NCI-H526 treated with DMSO at 0.1 percent for 48 hours (cell line): Measurements from ENCODE around the gene CCDC167.
A peak's percentile ranks its signal among the peaks of the same experiment; 100 is the strongest.

Experiments used
- DNase-seq: peaks from one replicate; lab custom pipeline; 2025; lab: John Stamatoyannopoulos, UW

CCDC167 gene

DNA sequence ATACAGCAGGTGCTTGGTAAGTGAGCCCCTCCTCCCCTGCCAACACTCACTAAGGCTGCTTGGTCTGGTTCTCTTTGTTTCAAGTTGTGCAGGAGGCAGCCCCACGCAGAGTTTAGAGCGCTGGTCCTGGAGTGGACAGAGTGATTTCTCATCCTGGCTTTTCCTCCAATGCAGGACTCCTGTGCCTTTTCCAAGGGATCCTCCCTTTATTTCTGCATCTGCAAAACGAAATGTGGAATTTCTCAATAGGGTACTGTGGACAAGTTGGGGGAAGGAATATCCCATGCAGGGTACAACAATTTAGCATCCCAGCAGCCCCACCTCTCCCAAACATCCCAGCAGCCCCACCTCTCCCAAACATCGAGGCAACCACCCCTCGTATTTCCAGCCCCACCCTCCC lies 30.6 kb upstream of the CCDC167 start:
- no peak for DNase-seq

DNA sequence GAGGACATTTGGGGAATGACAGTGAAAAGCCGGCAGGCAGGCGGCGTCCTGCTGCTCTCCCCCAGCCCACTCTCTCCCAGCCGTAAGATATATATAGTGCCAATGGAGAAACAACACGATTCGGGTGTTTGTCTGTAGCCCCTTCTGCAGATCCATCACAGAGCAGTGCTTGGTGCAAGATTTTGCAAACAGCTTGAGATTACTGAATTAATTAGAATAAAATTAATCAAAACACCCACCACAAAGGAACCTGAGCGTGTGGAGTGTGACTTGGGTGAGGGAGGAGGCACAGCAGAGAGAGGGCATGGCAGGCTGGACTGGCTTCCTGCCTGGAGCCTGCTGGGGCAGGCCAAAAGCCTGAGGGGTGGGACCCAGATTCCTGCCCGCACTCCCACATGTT lies 28.8 kb upstream of the CCDC167 start:
- DNase-seq: no peak

DNA sequence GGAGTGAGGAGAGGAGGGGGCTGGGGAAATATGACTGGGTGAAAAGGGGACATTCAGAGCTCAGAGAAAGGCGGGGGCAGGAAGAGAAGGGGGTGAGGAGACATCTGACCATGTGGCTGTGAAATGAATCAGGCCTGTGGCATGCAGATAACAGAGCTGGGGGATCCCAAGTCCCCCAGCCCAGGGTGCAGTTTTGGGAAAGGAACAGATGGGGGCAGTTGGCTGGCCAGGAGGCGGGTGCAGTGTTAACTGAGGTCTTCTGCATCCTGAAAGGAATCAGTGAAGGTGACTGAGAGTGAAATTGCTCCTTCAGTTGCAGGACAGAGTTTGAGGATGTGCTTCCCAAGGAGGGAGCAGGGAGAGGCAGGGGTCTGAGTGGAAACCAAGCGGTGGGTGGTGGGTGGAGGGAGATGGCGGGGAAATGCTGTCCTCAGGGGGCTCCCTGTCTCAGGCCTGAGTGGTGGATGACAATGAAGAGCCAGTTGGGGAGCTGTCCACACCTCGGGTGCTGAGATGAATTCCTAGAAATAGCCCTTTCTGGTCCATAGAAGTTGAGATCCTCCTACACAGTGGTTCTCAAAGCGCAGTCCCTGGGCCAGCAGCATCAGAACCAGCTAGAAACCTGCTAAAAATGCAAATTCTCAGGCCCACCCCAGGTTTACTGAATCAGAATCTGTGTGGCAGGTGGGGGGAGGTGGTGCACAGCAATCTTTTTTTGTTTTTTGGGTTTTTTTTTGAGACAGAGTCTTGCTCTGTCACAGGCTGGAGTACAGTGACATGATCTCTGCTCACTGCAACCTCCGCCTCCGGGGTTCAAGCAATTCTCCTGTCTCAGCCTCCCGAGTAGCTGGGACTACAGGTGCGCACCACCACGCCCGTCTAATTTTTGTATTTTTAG lies 26.0 kb upstream of the CCDC167 start:
- DNase-seq: no peak

DNA sequence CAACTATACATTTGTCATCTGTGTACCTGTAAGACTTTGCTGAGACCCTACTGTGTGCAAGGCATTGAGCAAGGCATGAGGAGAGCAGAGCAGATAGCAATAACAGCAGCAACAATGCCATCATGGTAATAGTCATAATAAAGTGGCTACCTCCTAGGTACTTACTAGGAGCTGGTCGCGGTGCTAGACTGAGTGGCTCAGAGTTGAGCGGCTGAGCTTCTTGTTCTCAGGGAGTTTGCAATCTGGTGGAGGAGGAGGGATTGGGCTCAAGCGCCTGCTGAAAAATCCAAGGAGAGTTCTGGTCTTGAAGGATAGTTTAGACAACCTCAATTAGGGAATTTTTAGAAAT lies 25.3 kb upstream of the CCDC167 start:
- no peak for DNase-seq

DNA sequence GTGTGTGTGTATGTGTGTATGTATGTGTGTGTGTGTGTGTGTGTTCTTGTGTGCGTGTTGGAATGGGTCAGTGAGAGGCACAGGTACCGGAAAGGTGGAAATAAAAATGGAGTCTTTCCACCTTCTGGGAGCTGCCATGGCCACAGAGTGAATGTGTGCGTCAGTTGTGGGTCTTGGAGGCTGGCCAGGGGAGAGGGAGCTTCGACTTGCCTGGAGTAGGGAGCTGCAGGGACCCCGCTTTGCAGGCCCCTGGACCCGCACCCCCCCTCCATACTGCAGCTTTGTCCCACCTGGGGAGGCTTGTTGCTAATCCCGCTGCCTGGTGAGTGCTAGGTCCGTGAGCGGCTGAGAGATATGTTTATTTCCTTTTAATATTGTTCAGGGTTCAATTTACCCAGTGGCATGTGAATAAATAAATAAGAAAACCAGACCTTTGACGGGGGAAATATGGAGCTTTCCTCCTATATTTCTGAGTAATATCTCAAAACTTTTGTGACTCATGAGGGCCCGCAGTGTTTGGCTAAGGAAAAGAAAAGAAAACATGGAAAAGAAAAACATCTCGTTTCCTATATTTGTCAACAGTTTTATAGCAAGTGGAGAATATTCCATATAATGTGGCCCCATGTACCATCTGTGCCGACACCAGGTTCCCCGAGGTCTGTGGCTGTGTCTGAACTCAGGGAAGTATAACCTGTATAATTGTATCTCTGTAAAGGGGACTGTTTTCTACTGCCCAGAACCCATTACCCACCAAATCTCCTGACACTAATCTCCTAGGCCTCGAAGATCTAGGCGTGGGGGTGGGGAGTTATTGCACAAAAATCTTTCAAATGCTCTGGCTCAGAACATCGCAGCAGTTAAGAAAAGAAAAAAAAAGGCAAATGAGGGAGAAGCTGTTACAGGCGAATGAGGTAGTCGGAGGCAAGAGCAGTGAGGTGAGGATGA lies 24.6 kb upstream of the CCDC167 start:
- no peak for DNase-seq

DNA sequence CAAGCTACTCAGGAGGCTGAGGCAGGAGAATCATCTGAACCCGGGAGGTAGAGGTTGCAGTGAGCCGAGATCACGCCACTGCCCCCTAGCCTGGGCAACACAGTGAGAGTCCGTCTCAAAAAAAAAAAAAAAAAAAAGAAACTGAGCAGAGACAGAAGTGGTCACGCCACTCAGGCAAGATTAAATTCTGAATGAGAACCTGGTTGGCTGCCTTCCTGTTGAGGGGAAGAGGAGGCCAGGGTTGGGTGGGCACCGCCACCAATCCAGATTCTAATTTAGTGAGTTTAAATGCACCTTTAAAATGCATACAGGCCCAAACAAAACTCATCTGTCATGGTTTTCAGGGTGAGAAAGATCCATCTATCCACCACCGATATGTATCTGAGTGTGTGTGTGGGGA lies 23.7 kb upstream of the CCDC167 start:
- DNase-seq: no peak

DNA sequence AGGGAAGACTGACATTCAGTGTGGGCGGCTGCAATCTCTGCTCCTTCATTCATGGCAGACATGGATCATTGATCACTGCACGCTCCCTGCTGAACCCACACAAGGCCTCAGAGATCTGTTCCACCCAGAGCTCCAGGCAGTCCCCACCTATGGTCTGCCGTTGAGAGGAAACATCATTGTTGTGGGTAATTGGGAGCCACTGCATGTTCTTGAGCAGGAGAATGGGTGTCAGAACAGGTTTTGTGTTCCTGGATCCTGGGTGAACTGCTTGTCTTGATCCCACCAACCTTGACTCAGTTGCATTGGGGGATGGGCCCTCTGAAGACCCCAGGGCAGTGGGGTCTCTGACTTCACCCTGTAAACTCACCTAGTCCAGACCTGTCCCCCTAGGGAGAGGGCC lies 23.1 kb upstream of the CCDC167 start:
- no peak for DNase-seq

DNA sequence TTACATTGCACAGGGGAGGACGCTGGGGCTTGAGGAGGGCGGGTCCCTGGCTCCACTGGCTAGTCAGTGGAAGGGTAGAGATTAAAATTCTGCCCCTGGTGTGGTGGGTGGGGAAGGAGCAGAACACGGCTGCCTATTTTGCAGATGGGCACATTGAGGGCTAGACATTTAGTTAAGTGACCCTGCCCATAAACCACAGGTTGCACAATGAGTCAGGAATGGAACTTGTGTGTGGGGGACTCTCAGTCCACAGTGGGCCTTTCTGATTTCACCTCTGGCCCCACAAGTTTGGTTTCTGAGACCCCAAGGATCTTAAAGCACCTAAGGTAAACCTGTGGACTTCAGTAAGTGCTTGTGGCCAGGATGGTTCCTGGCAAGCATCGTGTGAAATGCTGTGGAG lies 22.0 kb upstream of the CCDC167 start:
- DNase-seq: no peak

DNA sequence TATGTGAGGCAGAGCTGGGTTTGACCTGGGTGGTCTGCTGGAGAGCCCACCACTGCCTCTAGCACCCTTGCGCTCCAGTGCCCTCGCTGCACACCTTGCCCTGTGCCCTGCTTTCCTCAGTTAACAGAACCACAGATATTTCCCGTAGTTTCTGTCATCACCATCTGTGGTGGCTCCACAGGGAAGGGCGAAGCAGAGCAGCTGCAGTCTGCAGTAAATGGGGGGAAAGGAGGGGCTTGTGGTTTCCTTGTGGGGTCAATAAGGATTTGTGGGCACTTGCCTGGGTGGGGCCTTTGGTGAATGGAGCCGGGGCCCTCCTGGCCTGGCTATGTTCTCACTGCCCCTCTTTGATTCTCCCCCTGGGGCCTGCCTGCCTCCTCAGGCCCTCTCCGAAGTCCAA lies 21.2 kb upstream of the CCDC167 start:
- DNase-seq: no peak

DNA sequence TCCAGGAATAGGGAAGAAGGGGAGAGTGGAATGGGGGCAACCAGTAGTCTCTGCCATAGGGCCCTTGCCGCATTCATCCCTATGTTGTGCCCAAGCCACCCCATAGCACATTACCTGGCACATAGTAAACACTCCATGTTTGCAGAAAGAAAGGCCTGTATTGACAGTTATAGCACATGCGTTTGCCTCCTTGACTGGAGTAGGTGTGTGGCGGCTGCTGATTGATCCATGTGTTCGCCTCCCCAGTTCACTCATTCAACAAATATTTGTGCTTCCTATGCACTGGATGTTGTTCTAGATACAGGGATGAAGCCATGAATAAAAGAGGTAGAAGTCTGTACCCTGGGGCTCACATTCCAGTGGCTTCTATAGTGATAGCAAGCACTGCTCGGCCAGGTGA lies 19.8 kb upstream of the CCDC167 start:
- DNase-seq: no peak

DNA sequence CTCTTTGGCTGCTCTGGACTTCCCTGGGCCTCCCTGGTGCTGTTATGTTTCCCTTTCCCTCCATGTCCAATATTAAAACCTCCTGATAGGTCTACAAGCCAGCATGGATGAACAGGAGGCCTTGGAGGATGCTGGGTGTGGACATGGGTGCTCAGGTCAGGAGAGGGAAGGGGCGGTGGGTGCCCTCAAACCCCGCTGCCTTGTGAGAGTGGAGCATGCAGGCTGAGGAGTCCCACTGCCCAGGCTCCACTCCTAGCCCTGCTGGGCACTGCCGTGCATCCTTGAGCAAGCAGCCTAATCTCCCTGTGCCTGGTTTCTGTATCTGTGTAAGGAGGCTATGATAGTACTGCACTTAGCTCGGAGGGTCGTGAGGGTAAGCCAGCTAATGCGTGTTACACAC lies 18.4 kb upstream of the CCDC167 start:
- no peak for DNase-seq

DNA sequence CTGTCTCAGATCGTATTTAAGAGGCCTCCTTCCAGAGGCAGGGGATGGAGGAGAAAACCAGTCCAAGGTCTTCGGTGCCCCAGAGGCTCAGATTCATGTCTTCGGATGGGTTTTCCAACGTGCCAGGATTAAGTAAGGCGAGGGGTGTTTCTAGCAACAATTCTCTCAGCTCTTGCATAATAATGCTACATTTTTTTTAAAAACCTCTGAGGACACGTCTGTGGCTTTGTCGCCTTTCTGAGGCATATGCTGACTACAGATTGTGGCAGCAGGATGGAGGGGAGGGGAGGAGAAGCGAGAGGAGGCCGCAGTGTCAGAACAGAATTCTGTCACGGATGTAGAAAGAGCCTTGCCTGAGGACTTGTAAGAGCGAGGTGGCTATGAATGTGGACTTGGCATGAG lies 17.7 kb upstream of the CCDC167 start:
- DNase-seq: no peak

DNA sequence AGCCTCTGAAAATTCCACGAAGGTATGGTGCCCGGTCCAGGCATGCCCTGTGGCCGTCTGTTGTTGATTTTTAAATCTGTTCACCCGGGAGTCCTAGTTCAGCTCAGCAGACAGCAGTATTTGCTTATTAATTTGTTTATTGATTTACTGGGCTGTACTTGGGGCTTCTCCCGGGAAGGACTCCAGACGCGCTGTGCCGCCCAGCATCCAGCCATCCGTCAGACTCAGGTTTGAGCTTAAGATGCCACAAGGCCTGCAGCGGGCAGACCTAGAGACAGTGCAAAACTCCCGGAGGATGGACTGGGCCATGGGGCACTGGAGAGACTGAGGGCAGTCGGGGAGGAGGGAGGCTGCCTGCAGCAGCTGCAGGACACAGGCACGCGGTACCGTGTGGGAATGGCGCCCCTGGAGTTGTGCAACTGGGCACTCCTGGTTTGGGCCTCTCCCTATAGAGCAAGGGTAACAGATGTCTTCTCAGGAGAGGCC lies 17.3 kb upstream of the CCDC167 start:
- DNase-seq: peak; percentile 76

DNA sequence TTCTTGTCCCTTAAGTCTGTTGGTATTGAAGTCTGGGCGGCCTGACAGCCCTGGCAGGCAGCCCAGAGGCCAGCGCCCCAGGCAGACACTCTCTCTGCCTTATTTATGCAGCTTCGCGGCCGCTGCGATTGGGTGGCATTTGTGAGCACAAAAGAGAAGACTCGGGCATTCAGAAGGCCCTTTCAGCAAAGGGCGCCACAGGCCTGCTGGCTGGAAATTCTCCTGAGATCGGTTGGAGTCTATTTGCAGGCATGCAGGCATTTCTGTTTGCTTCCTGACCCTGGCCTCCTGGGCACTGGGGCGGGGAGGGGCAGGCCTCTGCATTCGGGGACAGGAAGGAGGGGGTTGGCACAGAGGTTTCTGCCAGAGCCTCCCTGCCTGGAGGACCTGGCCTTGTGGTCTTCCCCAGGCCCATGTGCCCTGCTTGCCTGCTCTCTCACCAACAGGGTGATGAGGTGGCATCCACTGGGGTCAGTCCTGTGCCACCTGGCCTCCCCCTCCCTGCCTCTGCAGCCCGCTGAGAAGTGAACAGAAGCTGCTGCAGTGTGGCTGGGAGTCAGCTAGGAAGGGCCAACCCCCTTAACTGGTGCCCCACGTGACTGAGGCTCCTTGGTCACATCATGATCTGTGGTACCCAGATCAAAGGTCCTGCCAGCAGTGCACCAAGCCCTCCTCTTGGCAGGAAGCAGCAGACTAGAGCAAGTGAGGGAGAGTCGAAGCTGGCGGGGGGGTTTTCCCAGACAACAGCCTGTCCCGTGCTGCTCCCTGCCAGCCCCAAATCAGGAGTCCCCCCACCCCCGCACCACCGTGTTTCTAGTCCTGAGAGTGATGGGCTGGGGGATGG lies 16.6 kb upstream of the CCDC167 start:
- DNase-seq: peak; percentile 72

DNA sequence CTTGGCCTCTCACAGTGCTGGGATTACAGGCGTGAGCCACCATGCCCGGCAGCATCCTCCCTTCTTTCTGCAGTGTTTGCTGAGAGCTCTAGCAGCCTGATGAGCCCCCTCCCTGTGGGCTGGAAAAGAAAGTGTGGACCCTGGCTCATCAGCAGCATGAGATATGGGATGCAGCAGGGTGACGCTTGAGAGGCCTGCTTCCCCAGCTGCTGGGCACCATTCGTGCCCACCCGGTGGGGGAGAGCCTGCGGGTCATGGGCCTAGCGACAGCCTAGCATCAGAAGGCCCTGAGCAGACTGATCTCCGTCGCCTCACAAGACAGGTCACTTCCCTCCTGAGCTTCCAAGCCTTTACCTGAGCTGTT lies 16.0 kb upstream of the CCDC167 start:
- no peak for DNase-seq

DNA sequence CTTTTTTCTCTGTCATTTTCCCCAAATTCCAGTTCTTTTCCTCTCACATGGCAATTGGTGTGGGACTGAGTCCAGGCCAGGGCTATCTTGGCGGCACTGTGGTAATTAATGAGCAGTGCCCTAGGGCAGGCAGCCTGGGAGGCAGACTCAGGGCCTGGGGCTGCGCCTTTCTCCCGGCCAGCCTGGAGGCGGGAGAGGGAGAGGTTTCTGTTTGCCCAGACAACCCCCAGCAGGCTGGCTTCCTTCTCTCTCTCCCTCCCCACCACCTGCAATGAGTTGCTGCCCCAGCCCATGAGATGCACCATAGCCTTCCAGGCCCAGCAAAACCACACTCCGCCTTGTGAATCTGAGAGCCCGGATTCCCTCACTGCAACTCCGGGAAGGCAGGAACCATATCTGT lies 15.1 kb upstream of the CCDC167 start:
- no peak for DNase-seq

DNA sequence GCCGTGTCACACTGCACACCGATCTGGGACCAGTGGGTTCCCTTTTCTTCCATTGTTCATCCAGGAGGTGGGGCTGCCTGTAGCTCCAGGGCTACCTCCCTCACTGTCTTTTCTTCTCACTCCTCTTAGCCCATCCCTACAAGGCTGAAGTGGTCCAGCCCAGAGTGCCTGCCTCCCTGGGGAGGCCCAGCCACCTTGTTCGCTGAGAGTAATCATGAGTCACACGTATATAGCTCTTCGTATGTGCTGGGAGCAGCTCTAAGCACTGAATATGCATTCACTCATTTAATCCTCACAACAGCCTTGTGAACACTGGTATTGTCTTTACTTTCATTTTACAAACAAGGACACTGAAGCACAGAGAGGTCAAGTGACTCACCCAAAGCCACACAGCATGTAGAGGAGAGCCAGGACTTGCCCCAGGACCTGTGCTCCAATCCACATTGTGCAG lies 14.7 kb upstream of the CCDC167 start:
- no peak for DNase-seq

DNA sequence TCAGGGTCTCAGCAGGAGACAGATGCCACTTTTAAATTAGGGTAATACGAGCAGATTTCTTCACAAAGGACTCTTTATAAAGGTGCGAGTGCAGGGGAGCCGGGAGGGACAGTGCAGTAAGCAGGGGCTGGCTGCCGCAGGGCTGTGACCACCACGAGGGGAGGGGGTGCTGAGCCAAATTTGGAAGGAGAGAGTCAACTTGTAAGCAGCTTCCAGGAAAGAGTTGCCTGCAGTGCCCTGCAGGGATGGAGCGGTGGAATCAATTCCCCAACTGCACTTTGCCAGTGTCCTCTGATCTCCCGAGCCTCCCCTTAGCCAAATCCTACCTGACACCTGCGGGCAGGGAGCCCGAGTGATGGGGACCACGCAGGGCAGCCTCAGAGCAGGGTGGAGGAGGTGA lies 13.9 kb upstream of the CCDC167 start:
- no peak for DNase-seq

DNA sequence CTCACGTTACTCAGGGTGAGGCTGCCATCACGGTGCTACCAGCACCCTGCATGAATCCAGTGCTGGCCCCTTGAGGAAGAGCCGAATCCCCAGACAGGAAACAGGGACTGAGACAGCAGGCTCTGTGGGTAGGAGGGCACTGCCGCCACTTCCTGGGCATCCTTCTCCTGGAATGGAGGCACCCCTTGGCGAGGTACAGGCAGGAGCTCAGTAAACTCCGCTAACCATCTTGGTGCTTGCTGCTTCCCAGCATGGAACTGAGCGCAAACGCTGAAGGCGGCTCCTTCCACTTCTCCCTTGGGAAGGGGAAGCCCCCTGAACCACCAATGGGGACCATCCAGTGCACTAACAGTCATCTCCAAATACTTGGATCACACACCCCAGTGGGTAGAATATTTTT lies 13.5 kb upstream of the CCDC167 start:
- no peak for DNase-seq

DNA sequence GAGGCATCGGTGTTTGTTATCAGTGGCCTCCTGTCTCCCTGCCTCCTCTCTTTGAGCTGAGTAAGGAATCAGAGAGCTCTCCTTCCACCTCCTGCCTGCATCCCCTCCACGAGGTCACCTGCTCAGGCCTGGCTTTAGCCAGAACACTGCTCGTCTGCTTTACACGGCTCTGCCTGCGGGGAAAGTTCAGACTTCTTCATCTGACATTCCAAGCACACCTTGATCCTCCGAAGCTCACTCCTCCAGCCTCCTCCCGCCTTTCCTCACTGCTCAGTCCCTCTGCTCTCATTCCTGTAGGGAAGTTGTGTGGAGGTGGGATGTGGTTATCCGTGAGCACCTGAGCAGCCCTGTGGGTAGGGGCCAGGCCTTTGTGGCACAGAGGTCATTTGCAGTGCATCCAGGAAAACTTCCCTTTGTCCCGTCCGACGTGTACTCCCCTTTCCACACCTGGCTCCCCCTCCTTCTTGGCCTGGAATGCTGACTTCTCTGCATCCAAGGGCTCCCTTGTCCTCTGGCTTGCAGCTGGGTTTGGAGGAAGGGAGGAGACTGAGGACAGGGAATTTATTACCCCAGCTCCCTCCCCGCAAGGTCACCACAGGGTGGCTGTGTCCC lies 12.8 kb upstream of the CCDC167 start:
- no peak for DNase-seq

DNA sequence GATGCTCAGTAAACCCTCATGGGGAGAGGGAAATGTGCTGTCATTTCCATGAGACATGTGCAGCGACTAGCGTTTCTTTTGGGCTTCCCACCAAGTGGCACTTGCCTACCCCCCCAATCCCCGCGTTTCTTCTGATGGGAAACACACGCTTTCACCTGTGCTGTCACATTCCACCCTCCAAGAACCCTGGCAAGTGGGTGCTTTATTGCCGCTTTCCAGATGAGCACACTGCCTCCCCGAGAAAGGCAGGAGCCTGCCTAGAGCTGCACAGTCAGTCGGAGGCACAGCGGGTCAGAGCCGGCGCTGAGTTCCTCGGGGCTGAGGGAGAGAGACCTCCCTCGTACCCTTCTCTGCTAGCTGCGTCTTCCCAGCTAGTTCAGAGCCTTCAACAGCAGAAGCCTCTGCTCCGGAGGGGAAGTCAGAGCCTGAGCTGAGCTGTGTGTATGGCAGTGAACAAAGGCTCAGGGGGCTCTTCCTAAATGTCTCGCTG lies 12.3 kb upstream of the CCDC167 start:
- DNase-seq: no peak

DNA sequence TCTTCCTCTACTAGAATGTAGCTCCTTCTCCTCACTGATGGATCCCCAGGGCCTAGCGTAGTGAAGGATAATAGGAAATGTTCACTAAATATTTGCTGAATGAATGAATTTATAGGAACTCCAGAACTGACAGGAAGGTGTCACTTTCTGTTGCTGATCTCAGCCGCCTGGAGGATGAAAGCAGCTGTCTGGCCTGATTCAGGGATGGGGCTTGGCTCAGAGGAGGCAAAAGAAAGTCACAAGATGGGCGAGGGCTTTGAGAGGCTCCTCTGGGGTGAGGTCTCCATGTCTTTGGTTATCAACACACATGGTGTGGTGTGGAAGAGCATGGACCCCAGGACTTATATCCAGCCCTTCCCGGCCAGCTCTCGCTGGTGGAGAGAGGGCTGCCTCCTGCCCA lies 11.5 kb upstream of the CCDC167 start:
- DNase-seq: no peak
